ENCODE data around the gene CLIP4.

Gene CLIP4

DNA sequence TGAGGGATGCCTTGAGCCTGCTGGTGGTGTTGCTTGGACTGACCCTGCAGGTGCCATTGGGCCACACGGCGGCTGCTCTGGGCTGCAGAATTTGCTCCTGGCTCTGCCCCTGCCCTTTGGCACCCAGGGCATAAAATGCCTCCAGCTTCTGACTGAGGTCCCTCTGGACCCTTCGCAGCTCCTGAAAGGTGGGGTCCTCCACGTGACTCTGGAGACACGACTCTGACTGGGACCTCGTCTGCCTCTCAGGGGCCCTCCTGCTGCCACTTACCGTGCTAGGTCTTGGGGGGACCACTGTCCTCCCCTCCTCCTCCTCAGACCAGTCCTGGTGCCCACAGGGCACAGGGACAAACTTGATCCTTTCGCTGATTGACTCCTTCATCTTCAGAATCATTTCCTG is 43.0 kb upstream of the CLIP4 start:
- Histone ChIP-seq H3K27me3 (ENCODE audit: control insufficient read depth, low read length) (no peaks in the 10 kb centered on the region), H3K9me3 (ENCODE audit: control insufficient read depth, insufficient read depth, low read length) (no peaks in the 10 kb centered on the region), H3K27ac (ENCODE audit: low read depth, low read length) (no peak overlapping the region), H3K4me2 (ENCODE audit: low read length) (no peak overlapping the region), H3K79me2 (ENCODE audit: control insufficient read depth, low read length) (no peaks in the 10 kb centered on the region), H4K20me1 (ENCODE audit: control insufficient read depth, insufficient read depth, low read depth, low read length) (no peaks in the 10 kb centered on the region), H3K4me3 (ENCODE audit: low read length) (no peak overlapping the region), H3K36me3 (ENCODE audit: control insufficient read depth, low read length) (no peaks in the 10 kb centered on the region), H3K4me1 (ENCODE audit: control insufficient read depth, low read length) (no peaks in the 10 kb centered on the region), H3K9me2 (replicated peaks; ENCODE audit: control insufficient read depth, low read length) (no peaks in the 10 kb centered on the region), H3F3A (ENCODE audit: control insufficient read depth, insufficient read depth) (no peaks in the 10 kb centered on the region)
- TF ChIP-seq, protein P1, sequence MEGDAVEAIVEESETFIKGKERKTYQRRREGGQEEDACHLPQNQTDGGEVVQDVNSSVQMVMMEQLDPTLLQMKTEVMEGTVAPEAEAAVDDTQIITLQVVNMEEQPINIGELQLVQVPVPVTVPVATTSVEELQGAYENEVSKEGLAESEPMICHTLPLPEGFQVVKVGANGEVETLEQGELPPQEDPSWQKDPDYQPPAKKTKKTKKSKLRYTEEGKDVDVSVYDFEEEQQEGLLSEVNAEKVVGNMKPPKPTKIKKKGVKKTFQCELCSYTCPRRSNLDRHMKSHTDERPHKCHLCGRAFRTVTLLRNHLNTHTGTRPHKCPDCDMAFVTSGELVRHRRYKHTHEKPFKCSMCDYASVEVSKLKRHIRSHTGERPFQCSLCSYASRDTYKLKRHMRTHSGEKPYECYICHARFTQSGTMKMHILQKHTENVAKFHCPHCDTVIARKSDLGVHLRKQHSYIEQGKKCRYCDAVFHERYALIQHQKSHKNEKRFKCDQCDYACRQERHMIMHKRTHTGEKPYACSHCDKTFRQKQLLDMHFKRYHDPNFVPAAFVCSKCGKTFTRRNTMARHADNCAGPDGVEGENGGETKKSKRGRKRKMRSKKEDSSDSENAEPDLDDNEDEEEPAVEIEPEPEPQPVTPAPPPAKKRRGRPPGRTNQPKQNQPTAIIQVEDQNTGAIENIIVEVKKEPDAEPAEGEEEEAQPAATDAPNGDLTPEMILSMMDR (IDR thresholded peaks at IDR 0.05; ENCODE audit: low read depth, low read length, poor library complexity, severe bottlenecking) = no peak
- no peak for TF ChIP-seq EZH2phosphoT487 (IDR thresholded peaks at IDR 0.05; ENCODE audit: borderline replicate concordance, low read length)

DNA sequence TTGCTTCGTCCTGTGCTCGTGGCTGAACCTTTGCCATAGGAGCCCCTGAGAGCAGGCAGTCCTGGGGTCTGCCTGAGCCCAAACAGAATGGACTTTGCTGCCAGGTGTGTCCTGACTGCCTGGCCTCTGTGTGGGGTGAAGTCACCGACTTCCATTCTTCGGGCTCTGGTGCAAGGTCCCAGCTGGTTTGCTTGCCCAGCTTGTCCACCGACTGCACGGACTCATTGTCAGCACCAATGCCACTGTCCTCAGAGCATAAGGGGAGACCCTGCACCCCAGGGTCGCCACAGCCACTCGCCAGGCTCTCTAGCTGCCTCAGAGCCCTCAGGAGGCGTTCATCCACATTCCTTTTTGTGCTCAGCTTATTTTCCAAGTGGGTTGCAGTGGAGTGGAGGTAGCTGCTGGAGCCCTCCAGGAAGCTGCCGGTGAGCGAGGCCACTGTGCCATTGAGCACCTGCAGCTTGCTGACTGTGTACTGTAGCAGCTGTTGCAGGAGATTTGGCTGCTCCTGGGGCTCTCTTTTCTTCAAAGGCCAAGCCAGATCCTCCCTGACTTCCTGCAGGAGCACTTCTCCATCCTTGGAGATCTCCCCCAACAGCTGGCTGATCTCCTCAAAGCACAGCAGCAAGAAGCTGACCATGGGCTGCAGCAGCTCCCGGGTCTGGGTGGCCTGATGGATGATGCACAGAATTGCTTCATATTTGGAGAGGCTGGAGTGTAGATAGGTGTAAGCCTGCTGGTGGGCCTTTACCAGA is 42.1 kb upstream of the CLIP4 start:
- H4K20me1 ChIP-seq (ENCODE audit: control insufficient read depth, insufficient read depth, low read depth, low read length) = no peaks in the 10 kb centered on the region
- H3K4me3 ChIP-seq (ENCODE audit: low read length) = no peak overlapping the region
- no peak for TF ChIP-seq EZH2phosphoT487 (IDR thresholded peaks at IDR 0.05; ENCODE audit: borderline replicate concordance, low read length)
- TF ChIP-seq, protein P1 (IDR thresholded peaks at IDR 0.05; ENCODE audit: low read depth, low read length, poor library complexity, severe bottlenecking) = no peak
- no peak overlapping the region for H3K4me2 ChIP-seq (ENCODE audit: low read length)
- H3K36me3 ChIP-seq (ENCODE audit: control insufficient read depth, low read length) = no peaks in the 10 kb centered on the region
- no peak overlapping the region for H3K27ac ChIP-seq (ENCODE audit: low read depth, low read length)
- H3F3A ChIP-seq (ENCODE audit: control insufficient read depth, insufficient read depth) = no peaks in the 10 kb centered on the region
- no peaks in the 10 kb centered on the region for H3K4me1 ChIP-seq (ENCODE audit: control insufficient read depth, low read length)
- no peaks in the 10 kb centered on the region for H3K79me2 ChIP-seq (ENCODE audit: control insufficient read depth, low read length)
- H3K27me3 ChIP-seq (ENCODE audit: control insufficient read depth, low read length) = no peaks in the 10 kb centered on the region
- no peaks in the 10 kb centered on the region for H3K9me2 ChIP-seq (replicated peaks; ENCODE audit: control insufficient read depth, low read length)
- no peaks in the 10 kb centered on the region for H3K9me3 ChIP-seq (ENCODE audit: control insufficient read depth, insufficient read depth, low read length)

DNA sequence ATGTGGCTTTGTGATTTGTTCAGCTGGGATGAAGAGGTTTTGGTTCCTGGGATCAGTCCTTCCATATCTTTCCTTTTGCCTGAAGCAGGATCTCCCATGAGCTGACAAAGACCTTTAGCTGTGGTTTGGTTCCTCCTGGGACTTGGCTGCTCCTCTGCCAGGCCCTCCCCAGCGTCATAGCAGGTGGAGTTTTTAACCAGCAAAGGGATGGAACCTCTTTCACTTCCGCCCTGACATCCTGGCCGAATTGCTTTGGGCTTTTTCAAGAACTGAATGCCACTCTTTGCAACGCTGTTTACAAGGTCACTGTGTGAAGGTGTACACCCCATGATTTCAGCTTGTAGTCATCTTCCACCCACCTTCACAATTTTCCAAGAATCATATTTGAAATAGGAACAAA is 41.3 kb upstream of the CLIP4 start:
- no peaks in the 10 kb centered on the region for H4K20me1 ChIP-seq (ENCODE audit: control insufficient read depth, insufficient read depth, low read depth, low read length)
- TF ChIP-seq, protein P1 (IDR thresholded peaks at IDR 0.05; ENCODE audit: low read depth, low read length, poor library complexity, severe bottlenecking) = no peak
- no peak for TF ChIP-seq EZH2phosphoT487 (IDR thresholded peaks at IDR 0.05; ENCODE audit: borderline replicate concordance, low read length)
- H3F3A ChIP-seq (ENCODE audit: control insufficient read depth, insufficient read depth) = no peaks in the 10 kb centered on the region
- H3K4me2 ChIP-seq (ENCODE audit: low read length) = no peak overlapping the region
- no peak overlapping the region for H3K4me3 ChIP-seq (ENCODE audit: low read length)
- no peaks in the 10 kb centered on the region for H3K79me2 ChIP-seq (ENCODE audit: control insufficient read depth, low read length)
- H3K27ac ChIP-seq (ENCODE audit: low read depth, low read length) = no peak overlapping the region
- H3K9me2 ChIP-seq (replicated peaks; ENCODE audit: control insufficient read depth, low read length) = no peaks in the 10 kb centered on the region
- no peaks in the 10 kb centered on the region for H3K4me1 ChIP-seq (ENCODE audit: control insufficient read depth, low read length)
- H3K27me3 ChIP-seq (ENCODE audit: control insufficient read depth, low read length) = no peaks in the 10 kb centered on the region
- H3K9me3 ChIP-seq (ENCODE audit: control insufficient read depth, insufficient read depth, low read length) = no peaks in the 10 kb centered on the region
- H3K36me3 ChIP-seq (ENCODE audit: control insufficient read depth, low read length) = no peaks in the 10 kb centered on the region
